ENCODE data around the gene LARP1.

DNA sequence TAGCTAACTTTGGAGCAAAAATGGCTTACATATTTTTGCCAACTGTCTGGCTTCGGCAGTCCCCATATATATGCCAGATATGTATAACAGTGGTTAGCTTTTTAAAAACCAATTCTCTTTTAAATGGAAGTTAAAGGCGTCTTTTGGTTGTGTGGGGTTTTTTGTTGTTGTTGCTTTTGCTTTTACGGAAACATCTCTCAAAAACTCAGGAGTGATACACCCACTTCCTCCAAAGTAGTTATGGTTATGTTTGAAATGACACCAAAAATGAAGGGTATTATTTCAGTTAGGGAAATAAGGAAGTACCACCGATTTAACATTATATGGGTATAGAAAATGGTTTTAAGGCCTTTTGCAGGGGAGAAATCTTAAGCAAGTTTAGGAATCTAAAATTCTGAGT is 105.6 kb downstream of the LARP1 start:
- no peak for TF ChIP-seq SETDB1 (IDR thresholded peaks at IDR 0.05; ENCODE audit: low read length)
- TF ChIP-seq, protein P1, sequence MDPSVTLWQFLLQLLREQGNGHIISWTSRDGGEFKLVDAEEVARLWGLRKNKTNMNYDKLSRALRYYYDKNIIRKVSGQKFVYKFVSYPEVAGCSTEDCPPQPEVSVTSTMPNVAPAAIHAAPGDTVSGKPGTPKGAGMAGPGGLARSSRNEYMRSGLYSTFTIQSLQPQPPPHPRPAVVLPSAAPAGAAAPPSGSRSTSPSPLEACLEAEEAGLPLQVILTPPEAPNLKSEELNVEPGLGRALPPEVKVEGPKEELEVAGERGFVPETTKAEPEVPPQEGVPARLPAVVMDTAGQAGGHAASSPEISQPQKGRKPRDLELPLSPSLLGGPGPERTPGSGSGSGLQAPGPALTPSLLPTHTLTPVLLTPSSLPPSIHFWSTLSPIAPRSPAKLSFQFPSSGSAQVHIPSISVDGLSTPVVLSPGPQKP (CRISPR knock-in tag; IDR thresholded peaks at IDR 0.05), result no peak
- TF ChIP-seq, protein P2, sequence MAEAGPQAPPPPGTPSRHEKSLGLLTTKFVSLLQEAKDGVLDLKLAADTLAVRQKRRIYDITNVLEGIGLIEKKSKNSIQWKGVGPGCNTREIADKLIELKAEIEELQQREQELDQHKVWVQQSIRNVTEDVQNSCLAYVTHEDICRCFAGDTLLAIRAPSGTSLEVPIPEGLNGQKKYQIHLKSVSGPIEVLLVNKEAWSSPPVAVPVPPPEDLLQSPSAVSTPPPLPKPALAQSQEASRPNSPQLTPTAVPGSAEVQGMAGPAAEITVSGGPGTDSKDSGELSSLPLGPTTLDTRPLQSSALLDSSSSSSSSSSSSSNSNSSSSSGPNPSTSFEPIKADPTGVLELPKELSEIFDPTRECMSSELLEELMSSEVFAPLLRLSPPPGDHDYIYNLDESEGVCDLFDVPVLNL (CRISPR knock-in tag; IDR thresholded peaks at IDR 0.05; ENCODE audit: low read depth), result no peak
- no peak for TF ChIP-seq NRF1 (conservative IDR thresholded peaks at IDR 0.05 in 1 of 2, IDR thresholded peaks at IDR 0.05 in 1 of 2)
- no peak for TF ChIP-seq SP1 (CRISPR knock-in tag; IDR thresholded peaks at IDR 0.05)
- TF ChIP-seq, protein P3, sequence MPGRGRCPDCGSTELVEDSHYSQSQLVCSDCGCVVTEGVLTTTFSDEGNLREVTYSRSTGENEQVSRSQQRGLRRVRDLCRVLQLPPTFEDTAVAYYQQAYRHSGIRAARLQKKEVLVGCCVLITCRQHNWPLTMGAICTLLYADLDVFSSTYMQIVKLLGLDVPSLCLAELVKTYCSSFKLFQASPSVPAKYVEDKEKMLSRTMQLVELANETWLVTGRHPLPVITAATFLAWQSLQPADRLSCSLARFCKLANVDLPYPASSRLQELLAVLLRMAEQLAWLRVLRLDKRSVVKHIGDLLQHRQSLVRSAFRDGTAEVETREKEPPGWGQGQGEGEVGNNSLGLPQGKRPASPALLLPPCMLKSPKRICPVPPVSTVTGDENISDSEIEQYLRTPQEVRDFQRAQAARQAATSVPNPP (IDR thresholded peaks at IDR 0.05; ENCODE audit: borderline replicate concordance, insufficient read depth, insufficient read length), result no peak
- TF ChIP-seq SRSF3 (IDR thresholded peaks at IDR 0.05; ENCODE audit: insufficient read depth, low read length), result no peak
- TF ChIP-seq HMGN3 (IDR thresholded peaks at IDR 0.05; ENCODE audit: borderline replicate concordance, extremely low read depth, insufficient read length, low read depth, low read length), result no peak
